Measurements from ENCODE around the gene FOXK1.

Gene FOXK1

GRCh38 chr7:4699841-4700240 lies 17.7 kb downstream of the FOXK1 start:
- DNase-seq: no peak

GRCh38 chr7:4700577-4701235 lies 18.6 kb downstream of the FOXK1 start:
- peak; percentile 15 for DNase-seq

- DNase-seq: no peak
Observed at GRCh38 chr7:4702961-4703512, 20.9 kb downstream of the FOXK1 start.

DNA sequence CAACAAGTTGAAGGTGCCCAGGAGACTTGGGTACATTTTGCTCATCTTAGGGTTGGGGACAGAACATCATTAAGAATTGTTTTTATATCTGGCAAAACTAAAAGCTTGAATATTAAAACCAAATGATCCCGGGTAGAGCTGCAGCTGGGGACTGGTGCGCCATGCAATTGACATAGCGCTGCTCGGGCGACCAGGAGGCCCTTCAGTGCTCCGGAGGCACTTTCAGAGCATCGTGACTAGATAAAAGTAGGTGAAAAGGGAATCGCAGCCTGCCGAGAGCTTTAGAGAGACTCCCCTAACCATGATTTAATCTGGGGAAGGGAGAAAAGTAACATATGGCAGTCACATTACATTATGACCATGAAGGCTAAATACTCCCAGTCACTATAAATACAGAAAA lies 21.4 kb downstream of the FOXK1 start:
- DNase-seq: no peak

- no peak for DNase-seq
Observed at GRCh38 chr7:4706384-4707216, 24.5 kb downstream of the FOXK1 start.

DNA sequence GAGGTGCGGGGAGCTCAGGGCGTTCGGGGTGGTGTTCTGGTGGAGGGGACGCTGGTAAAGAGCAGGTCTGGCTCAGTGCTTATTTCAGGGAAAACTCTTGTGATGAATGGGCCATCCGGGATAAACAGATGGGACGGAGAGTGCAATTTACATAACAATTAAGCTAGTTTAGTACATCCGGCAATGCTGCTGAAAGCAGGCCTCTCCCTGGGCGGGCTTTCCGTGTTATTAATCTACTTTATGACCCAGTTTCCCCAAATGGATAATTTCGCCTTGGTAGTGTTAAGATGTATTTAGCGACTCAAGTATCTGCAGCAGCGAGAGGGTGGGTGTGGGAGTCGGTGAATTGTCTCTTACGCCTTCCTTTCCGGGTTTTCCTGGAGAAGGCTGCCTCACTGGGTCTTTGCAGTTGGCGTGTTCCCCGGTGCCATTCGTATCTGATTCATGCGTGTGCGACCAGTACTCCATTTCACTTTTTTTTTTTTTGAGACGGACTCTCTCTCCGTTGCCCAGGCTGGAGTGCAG lies 25.2 kb downstream of the FOXK1 start:
- DNase-seq: no peak

DNA sequence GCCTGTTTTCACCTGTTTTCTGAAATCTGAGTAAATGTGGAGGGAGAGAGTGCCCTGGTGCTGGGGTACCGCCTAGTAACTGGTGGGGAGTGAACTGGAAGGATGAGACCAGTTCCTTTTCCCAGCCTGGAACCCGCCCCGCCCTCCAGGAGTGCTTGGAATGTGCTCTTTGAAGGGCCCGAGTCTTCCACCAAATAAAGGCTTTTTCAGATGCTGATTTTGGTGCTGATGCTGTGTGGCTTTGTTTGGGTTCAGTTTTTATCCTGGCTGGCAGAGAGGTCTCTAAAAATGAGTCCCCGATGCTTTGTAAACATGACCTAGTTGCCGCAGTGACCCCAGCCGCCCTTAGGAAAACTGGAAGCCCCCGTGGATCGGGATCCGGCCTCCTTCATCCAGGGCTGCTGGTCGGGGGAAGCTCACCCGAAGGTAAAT lies 25.9 kb downstream of the FOXK1 start:
- DNase-seq: no peak

- no peak for DNase-seq
Observed at GRCh38 chr7:4709187-4709586, 27.1 kb downstream of the FOXK1 start.

- DNase-seq: no peak
Observed at GRCh38 chr7:4711093-4711492, 29.0 kb downstream of the FOXK1 start.

DNA sequence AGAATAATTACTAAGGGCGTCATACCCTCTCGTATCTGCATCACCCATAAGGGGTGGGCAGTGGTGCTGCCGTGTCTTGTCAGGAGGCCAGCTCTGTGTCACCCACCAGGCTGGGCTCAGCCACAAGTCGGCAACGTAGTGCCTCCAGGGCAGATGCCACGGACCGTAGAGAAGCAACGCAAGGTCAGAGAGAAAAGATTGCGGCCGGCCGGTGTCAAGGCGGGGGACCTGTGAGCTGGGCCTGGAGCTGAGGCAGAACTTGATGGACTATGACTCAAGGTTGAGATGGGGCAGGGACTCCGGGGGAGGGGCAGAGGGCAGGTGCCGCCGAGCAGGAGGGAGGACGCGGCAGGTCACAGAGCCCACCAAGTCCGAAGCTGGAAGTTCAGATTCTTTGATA lies 29.5 kb downstream of the FOXK1 start:
- no peak for DNase-seq

DNA sequence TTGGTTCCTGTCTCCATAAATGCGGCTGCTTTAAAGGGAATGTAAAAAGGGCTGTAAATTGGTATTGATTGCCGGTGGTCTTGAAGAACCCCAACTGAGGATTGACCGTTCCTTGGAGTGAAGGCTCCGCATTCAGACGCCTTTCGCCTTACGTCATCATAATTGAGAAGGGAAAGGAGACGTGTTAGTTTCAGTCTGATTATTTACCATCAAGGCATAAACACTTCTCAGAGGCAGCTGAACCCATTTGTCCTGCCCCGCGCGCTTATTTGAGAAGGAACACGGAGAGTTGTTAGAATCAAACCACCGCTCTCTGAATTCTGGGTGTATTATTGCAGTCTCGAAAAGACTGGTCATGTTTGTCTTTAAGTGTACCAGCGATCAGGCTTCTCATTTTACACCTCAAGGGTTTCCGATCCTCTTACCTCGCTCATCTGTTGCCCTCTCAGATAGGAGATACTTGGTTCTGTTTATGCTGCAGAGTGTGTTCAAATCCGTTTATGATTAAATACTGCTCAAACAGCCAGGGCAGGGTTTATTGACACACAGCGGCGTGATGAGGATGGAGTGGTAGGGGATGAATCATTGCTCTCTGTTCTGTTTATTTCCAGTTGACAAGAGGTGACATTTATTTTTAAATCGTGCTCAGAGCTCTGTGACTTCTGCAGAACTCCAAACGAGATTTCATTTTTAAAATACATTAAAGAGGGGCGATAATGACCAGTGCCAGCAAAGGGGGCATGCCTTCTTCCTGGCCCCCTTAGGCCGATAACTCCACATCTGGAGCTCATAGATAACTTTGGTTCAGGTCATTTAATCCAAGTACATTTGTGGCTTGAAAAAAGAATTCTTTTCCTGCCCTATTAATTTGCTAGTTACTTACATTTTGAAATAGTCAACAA lies 30.4 kb downstream of the FOXK1 start:
- no peak for DNase-seq

DNA sequence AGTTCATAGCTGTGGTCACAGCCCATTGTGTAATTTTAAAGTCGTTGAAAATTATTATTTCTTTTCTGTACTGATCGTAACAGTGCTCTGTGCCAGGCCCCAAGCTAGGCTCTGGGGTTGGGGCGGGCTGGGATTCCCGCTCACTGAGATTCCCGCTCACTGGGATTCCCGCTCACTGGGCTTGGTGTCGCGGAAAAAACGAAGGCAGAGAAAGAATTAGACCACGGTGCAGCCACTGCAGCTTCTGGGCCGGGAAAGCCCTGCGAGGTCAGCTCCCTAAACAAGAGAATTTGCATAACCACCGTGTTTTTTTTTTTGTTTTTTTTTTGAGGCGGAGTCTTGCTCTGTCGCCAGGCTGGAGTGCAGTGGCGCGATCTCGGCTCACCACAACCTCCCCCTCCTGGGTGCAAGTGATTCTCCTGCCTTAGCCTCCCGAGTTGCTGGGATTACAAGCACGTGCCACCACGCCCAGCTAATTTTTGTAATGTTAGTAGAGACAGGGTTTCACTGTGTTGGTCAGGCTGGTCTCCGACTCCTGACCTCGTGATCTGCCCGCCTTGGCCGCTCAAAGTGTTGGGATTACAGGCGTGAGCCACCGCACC lies 31.2 kb downstream of the FOXK1 start:
- DNase-seq: no peak

- DNase-seq: no peak
Observed at GRCh38 chr7:4714161-4714700, 32.1 kb downstream of the FOXK1 start.

DNA sequence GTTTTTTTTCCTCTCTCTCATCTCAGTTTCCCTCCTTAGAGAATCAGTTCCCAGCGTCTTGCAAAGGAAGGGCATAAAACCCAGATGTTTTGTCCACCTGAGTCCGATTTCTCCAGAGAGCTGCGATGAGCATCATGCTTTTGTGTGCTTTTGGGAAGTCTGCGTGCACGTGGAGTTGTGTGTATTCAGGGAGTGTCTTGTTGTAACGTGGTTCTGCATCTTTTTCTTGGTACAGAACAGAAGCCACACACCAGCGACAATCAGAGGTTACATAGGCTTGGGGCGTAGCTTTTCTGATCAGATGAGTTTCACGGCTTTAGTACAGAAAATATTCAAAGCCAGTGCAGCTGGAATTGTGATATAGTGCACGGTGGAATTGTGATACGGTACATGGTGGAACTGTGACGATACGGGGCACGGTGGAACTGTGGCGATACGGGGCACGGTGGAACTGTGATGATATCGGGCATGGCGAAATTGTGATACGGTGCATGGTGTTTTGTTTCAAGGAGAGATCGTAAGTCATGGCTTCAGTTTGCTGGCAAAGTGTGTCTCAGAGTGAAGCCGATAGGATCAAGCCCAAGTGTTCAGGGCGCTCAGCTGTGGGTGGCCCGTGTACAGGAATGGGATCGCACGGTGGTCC lies 32.8 kb downstream of the FOXK1 start:
- DNase-seq: no peak

GRCh38 chr7:4715410-4715776 lies 33.3 kb downstream of the FOXK1 start:
- DNase-seq: no peak

DNA sequence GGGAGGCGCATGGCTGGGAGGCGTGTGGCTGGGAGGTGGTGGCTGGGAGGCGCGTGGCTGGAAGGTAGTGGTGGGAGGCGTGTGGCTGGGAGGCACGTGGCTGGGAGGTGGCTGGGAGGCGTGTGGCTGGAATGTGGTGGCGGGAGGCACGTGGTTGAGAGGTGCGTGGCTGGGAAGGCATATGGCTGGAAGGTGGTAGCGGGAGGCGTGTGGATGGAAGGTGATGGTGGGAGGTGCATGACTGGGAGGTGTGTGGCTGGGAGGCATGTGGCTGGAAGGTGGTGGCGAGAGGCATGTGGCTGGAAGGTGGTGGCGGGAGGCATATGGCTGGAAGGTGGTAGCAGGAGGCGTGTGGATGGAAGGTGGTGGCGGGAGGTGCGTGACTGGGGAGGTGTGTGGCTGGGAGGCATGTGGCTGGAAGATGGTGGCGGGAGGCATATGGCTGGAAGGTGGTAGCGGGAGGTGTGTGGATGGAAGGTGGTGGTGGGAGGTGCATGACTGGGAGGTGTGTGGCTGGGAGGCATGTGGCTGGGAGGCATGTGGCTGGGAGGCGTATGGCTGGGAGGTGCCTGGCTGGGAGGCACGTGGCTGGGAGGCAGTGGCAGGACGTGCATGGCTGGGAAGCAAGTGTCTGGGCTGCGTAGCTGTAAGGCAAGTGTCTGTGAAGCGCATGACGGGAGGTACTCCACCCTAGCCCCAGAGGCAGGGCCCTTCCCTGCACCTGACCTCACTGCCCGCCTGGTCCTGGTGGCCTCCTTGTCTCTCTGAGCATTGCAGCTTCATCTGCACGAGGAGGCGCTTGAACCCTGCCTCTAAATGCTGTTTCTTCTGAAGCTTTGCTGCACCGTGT lies 35.1 kb downstream of the FOXK1 start:
- DNase-seq: no peak

DNA sequence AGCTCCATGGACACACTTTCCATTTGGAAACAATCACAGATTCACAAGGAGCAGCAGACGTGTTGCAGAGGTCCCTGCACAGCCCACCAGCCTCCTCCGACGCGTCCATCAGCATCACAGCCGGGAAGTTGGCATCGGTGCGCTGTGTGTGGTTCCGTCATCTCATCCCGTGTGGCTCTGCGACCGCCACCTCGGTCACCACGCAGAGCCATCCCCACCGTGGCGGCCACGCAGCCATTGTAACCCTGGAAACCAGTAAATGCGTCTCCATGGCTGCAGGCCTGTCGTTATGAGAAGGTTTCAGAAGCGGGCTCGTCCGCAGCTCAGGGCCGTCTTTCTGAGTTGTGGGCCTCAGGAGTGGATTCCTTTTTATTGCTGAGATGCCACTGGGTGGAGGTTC lies 36.0 kb downstream of the FOXK1 start:
- DNase-seq: no peak

DNA sequence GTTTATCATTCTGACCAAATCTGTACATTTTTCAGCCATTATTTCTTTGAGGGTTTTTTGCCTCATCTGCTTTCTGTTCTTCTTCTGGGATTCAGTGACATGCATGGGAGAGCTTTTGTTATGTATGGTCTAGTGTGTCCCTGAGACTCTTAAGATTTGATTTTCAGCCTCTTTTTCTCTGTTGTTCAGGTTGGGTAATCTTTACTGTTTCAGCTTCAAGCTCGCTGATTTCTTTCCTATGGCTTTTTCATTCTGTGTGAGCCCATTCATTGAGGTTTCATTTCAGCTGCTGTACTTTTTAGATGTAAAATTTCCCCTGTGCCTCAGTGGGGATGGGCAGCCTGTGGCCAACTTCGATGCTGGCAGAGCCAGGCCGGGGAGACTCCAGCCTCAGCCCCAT lies 38.1 kb downstream of the FOXK1 start:
- DNase-seq: no peak

DNA sequence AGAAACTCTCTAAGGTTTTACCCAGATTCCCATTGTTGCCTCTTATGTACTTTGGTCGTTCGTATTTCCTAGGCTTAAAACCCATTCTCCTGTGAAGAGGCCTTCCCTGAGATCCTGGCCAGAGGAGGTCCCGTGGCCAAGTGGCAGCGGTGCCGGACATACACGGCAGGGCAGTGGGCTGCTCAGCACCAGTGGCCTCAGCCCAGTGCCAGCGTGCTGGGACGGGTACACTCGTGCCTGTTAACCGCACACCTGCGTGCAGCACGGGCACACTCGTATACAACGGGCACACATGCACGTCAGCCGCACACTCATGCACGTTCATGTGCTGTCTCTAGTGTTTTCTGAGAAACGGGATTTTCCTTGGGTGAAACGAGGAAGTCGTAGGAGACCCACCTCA lies 40.2 kb downstream of the FOXK1 start:
- DNase-seq: no peak

DNA sequence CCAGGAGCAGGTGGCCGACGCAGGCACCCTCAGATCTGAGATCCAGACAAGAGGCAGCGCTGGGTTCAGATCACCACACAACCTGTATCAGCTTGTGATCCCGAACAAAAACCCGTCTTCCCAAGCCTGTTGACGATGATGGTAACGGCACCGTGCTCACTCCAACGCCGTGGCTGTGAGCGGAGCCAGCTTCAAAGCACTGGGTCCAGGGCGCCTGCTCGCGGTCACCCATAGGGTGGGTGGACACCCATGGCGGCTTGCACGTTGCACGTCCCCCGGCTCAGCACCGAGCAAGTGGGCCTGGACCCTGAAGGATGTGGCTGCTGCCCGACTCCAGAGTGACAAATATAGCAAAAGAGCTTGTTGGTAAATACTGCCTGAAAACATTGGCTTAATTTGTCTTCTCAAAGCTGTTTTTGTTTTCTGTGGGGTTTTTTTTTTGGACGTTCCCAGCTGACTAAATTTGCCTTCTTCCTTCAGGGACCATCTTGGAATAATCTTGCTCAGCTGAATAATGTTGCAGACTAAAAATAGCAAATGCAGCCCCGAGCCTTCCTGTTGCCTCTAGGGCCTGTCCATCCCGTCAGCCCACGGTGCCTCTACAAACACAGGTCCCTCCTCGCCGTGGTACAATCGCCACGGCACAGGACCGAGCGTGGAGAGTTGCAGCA lies 41.0 kb downstream of the FOXK1 start:
- no peak for DNase-seq
